Measurements from ENCODE around the gene MIS18A.

Gene MIS18A

DNA sequence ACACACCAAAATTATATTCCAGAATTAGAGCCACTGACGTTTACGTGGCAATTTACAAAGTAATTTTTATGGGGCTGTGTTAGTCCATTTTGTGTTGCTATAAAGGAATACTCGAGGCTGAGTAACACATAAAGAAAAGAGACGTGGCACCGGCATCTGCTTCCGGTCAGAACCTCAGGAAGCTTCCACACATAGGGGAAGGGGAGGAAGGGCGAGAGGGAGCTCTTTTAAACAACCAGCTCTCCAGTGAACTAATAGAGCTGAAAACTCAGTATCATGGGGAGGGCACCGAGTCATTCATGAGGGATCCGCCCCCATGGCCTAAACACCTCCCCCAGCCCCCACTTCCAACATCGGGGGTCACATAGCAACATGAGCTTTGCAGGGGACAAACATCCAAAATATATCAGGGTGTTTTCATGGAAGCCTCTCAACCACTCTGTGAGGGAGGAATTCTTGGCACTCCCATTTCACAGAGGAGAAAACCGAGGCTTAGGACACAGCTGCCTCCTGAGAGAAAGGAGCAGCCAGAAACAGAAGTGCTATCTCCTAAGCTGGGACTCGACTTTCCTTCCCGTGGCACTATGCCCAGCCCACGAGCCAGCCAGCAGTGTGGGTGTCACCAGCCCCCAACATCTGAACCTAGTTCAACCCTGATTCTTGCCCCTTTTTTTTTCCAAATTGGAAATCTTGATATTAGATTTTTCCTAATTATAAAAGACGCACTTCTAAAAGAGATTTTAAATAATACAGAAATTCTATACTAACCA is 29.2 kb downstream of the MIS18A start:
- Histone ChIP-seq H2AK5ac (ENCODE audit: low read length) (no peak overlapping the region), H2BK5ac (ENCODE audit: low read length) (no peak overlapping the region), H3K18ac (ENCODE audit: low read length) (no peak overlapping the region), H2BK120ac (ENCODE audit: low read depth, low read length) (no peak overlapping the region), H2BK15ac (replicated peaks; ENCODE audit: low read depth) (no peak overlapping the region), H3K4me2 (ENCODE audit: low read length) (no peak overlapping the region), H3K79me1 (ENCODE audit: low read length) (no peaks in the 10 kb centered on the region), H3K4me1 (ENCODE audit: control insufficient read depth, low read depth, low read length) (no peaks in the 10 kb centered on the region), H3K4me3 (ENCODE audit: low read length) (no peak overlapping the region), H3K4ac (ENCODE audit: low read depth, low read length) (no peak overlapping the region), H3K79me2 (ENCODE audit: control insufficient read depth, insufficient read depth, low read length) (no peaks in the 10 kb centered on the region), H3K36me3 (ENCODE audit: control insufficient read depth, insufficient read depth, low read length) (no peaks in the 10 kb centered on the region), H3K56ac (ENCODE audit: low read length) (no peak overlapping the region), H3K27ac (ENCODE audit: low read depth, low read length) (no peak overlapping the region), H4K5ac (ENCODE audit: low read length) (no peak overlapping the region), H3K9ac (ENCODE audit: low read length) (no peak overlapping the region), H4K8ac (ENCODE audit: low read depth, low read length) (no peak overlapping the region), H3K23ac (ENCODE audit: low read length) (no peak overlapping the region), H3K27me3 (ENCODE audit: insufficient read depth, low read length, poor library complexity) (no peaks in the 10 kb centered on the region)
- whole genome bisulfite sequencing (ENCODE audit: extremely low coverage, insufficient coverage, low lambda C conversion rate) = no CpG with 5 or more reads among the region's 15 CpGs
- no peak for DNase-seq

DNA sequence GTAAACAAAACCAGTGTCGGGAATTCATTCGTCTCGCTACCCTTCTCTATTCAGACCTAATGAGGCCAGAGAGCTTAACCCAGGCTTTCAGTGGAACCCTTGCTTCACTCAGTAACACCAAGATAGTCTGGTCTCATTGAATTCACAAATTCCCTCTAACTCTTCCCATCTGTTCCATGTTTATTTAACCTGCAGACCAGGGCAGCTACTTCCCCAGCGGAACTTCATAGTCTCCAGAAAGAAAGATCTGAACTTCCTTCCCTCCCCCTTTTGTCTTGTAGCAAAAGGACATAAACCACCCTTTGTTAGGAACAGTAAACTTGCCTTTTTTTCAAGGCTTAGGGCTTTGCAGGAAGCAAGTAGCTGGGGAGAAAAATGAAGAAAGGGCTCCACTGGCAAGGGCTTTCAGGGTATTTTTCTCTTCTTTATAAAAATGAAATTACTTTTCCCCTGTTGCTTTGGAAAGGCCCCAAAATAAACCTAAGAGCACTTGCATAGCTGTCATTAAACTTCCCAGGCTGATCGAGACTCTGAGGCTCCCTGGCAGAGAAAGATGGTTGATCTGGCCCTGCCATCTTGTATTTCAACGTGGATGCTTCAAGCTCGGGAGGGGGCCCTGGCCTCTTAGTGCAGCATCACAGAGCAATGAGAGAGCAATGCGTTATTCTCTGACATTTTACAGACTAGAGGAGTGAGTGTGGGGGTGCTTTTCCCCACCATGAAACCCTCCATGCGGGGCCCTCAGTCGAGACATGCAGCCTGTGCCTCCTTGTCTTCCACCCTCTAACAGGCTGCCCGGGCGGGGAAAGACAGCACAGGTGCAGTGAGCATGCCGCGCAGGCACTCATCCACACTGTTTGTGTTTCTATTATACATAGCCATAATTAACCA is 30.0 kb downstream of the MIS18A start:
- Histone ChIP-seq H3K4me1 (ENCODE audit: control insufficient read depth, low read depth, low read length) (no peaks in the 10 kb centered on the region), H2AK5ac (ENCODE audit: low read length) (no peak overlapping the region), H2BK120ac (ENCODE audit: low read depth, low read length) (no peak overlapping the region), H4K8ac (ENCODE audit: low read depth, low read length) (no peak overlapping the region), H3K79me2 (ENCODE audit: control insufficient read depth, insufficient read depth, low read length) (no peaks in the 10 kb centered on the region), H3K4me3 (ENCODE audit: low read length) (no peak overlapping the region), H3K4me2 (ENCODE audit: low read length) (no peak overlapping the region), H3K9ac (ENCODE audit: low read length) (no peak overlapping the region), H3K18ac (ENCODE audit: low read length) (no peak overlapping the region), H3K27me3 (ENCODE audit: insufficient read depth, low read length, poor library complexity) (no peaks in the 10 kb centered on the region), H3K79me1 (ENCODE audit: low read length) (no peaks in the 10 kb centered on the region), H3K27ac (ENCODE audit: low read depth, low read length) (no peak overlapping the region), H2BK5ac (ENCODE audit: low read length) (no peak overlapping the region), H2BK15ac (replicated peaks; ENCODE audit: low read depth) (no peak overlapping the region), H4K5ac (ENCODE audit: low read length) (no peak overlapping the region), H3K23ac (ENCODE audit: low read length) (no peak overlapping the region), H3K56ac (ENCODE audit: low read length) (no peak overlapping the region), H3K36me3 (ENCODE audit: control insufficient read depth, insufficient read depth, low read length) (no peaks in the 10 kb centered on the region), H3K4ac (ENCODE audit: low read depth, low read length) (no peak overlapping the region)
- DNase-seq = no peak
- WGBS (ENCODE audit: extremely low coverage, insufficient coverage, low lambda C conversion rate) = no CpG with 5 or more reads among the region's 14 CpGs

DNA sequence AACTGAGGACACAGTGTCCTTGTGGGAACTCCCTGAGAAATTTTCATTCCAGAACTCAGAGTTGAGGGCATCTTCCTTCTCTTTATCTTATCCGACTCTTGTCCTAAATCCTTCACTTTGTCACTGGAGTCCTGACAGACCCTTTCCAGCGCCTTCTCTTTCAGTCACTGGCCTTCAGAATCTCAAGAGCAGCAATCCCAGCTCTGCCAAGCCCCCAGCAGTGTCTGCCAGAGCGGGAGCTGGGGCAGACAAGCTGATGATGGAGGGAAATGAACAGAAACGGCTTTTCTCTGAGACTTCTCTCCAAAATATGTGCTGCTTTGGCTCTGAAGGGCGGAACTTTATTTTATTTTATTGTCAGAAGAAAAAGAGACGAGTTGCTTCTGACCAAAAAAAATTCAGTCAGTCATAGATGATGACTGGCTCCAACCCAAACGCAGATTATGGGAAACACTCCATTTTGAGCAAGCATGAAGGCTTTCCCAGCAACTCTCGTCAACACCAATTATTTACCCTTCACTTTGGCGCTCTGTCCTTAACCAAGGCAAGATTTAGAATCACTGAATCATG is 32.2 kb downstream of the MIS18A start:
- WGBS (ENCODE audit: extremely low coverage, insufficient coverage, low lambda C conversion rate) = no CpG with 5 or more reads among the region's 9 CpGs
- Histone ChIP-seq H3K18ac (ENCODE audit: low read length) (no peak overlapping the region), H3K4me2 (ENCODE audit: low read length) (no peak overlapping the region), H3K79me2 (ENCODE audit: control insufficient read depth, insufficient read depth, low read length) (no peaks in the 10 kb centered on the region), H3K23ac (ENCODE audit: low read length) (no peak overlapping the region), H2BK5ac (ENCODE audit: low read length) (no peak overlapping the region), H3K36me3 (ENCODE audit: control insufficient read depth, insufficient read depth, low read length) (no peaks in the 10 kb centered on the region), H4K8ac (ENCODE audit: low read depth, low read length) (no peak overlapping the region), H3K27me3 (ENCODE audit: insufficient read depth, low read length, poor library complexity) (no peaks in the 10 kb centered on the region), H3K4me3 (ENCODE audit: low read length) (no peak overlapping the region), H2AK5ac (ENCODE audit: low read length) (no peak overlapping the region), H4K5ac (ENCODE audit: low read length) (no peak overlapping the region), H3K56ac (ENCODE audit: low read length) (no peak overlapping the region), H2BK120ac (ENCODE audit: low read depth, low read length) (no peak overlapping the region), H3K9ac (ENCODE audit: low read length) (no peak overlapping the region), H3K4ac (ENCODE audit: low read depth, low read length) (no peak overlapping the region), H2BK15ac (replicated peaks; ENCODE audit: low read depth) (no peak overlapping the region), H3K27ac (ENCODE audit: low read depth, low read length) (no peak overlapping the region), H3K4me1 (ENCODE audit: control insufficient read depth, low read depth, low read length) (no peaks in the 10 kb centered on the region), H3K79me1 (ENCODE audit: low read length) (no peaks in the 10 kb centered on the region)
- no peak for DNase-seq

DNA sequence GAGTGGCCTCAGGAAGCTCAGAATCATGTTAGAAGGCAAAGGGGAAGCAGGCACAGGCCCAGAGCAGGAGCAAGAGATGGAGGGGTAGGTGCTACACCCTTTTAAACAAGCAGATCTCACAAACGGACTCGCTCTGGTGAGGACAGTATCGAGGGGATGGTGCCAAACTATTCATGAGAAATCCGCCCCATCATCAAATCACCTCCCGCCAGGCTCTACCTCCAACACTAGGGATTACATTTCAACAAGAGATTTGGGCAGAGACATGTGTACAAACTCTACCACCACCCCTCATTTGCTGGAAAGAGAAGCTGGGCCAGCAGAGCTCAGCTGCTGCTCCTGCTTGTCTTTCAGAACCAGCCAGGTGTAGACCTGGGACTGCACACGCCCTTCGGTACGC is 32.9 kb downstream of the MIS18A start:
- Histone ChIP-seq H3K36me3 (ENCODE audit: control insufficient read depth, insufficient read depth, low read length) (no peaks in the 10 kb centered on the region), H3K79me2 (ENCODE audit: control insufficient read depth, insufficient read depth, low read length) (no peaks in the 10 kb centered on the region), H3K27ac (ENCODE audit: low read depth, low read length) (no peak overlapping the region), H3K4me2 (ENCODE audit: low read length) (no peak overlapping the region), H3K27me3 (ENCODE audit: insufficient read depth, low read length, poor library complexity) (no peaks in the 10 kb centered on the region), H3K79me1 (ENCODE audit: low read length) (no peaks in the 10 kb centered on the region), H2AK5ac (ENCODE audit: low read length) (no peak overlapping the region), H4K8ac (ENCODE audit: low read depth, low read length) (no peak overlapping the region), H2BK120ac (ENCODE audit: low read depth, low read length) (no peak overlapping the region), H3K18ac (ENCODE audit: low read length) (no peak overlapping the region), H3K23ac (ENCODE audit: low read length) (no peak overlapping the region), H2BK5ac (ENCODE audit: low read length) (no peak overlapping the region), H3K4me1 (ENCODE audit: control insufficient read depth, low read depth, low read length) (no peaks in the 10 kb centered on the region), H3K4me3 (ENCODE audit: low read length) (no peak overlapping the region), H3K9ac (ENCODE audit: low read length) (no peak overlapping the region), H4K5ac (ENCODE audit: low read length) (no peak overlapping the region), H3K4ac (ENCODE audit: low read depth, low read length) (no peak overlapping the region), H3K56ac (ENCODE audit: low read length) (no peak overlapping the region), H2BK15ac (replicated peaks; ENCODE audit: low read depth) (no peak overlapping the region)
- WGBS (ENCODE audit: extremely low coverage, insufficient coverage, low lambda C conversion rate) = no CpG with 5 or more reads among the region's 8 CpGs
- no peak for DNase-seq

DNA sequence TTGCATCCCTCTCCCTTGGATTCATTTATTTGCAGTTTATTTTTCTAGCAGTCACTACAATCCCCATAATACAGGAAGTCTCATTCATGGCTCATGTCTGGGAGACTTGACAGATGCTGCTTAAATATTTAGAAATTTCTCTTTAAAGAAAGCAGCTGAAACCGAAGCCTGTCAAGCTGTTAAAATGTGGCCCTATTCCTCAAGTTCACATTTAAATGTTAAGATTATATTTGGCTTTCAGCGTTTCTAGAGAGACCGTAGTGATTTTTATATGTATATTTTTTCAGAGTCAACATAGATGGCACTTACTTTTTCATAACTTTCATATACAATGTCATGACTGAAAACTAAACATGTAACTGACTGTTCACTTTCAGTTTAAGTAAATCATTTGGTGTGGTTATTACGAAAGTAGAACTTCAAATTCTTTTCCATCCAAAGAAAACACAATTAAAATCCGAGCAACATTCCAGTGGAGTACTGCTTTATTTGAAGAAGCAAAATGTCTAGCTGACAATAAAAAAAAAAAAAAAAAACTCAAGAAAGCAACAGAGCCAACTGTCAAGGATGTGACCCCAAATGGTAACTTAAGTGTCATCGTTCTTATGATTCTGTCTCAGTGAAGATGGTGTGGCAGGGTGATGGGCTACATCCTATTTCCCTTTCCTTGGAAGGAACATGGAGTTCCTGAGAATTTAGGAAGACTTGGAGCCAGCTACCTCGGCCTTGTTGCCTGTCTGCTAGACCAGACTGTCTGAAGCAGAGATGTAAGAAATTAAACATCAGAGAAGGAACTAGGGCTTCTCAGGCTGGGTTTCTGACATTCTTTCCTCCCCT is 37.8 kb downstream of the MIS18A start:
- no peak overlapping the region for H3K27ac ChIP-seq (ENCODE audit: low read depth, low read length)
- H3K9ac ChIP-seq (ENCODE audit: low read length) = no peak overlapping the region
- DNase-seq = no peak
- H3K23ac ChIP-seq (ENCODE audit: low read length) = no peak overlapping the region
- no peak overlapping the region for H2BK5ac ChIP-seq (ENCODE audit: low read length)
- no peaks in the 10 kb centered on the region for H3K79me1 ChIP-seq (ENCODE audit: low read length)
- H3K4me2 ChIP-seq (ENCODE audit: low read length) = no peak overlapping the region
- H3K36me3 ChIP-seq (ENCODE audit: control insufficient read depth, insufficient read depth, low read length) = no peaks in the 10 kb centered on the region
- no peak overlapping the region for H2BK120ac ChIP-seq (ENCODE audit: low read depth, low read length)
- H3K18ac ChIP-seq (ENCODE audit: low read length) = no peak overlapping the region
- H4K8ac ChIP-seq (ENCODE audit: low read depth, low read length) = no peak overlapping the region
- no peak overlapping the region for H3K4me3 ChIP-seq (ENCODE audit: low read length)
- H4K5ac ChIP-seq (ENCODE audit: low read length) = no peak overlapping the region
- no CpG with 5 or more reads among the region's 7 CpGs for WGBS (ENCODE audit: extremely low coverage, insufficient coverage, low lambda C conversion rate)
- H3K56ac ChIP-seq (ENCODE audit: low read length) = no peak overlapping the region
- H3K4ac ChIP-seq (ENCODE audit: low read depth, low read length) = no peak overlapping the region
- H3K79me2 ChIP-seq (ENCODE audit: control insufficient read depth, insufficient read depth, low read length) = no peaks in the 10 kb centered on the region
- H3K4me1 ChIP-seq (ENCODE audit: control insufficient read depth, low read depth, low read length) = no peaks in the 10 kb centered on the region
- H2BK15ac ChIP-seq (replicated peaks; ENCODE audit: low read depth) = no peak overlapping the region
- no peak overlapping the region for H2AK5ac ChIP-seq (ENCODE audit: low read length)
- H3K27me3 ChIP-seq (ENCODE audit: insufficient read depth, low read length, poor library complexity) = no peaks in the 10 kb centered on the region

Data from mesendoderm (in vitro differentiated cells).